HepG2 (cell line): Measurements from ENCODE around the gene TRIO. TPM values are rescaled to one million over a fixed set of nuclear protein-coding genes. Genes with fewer than 3 reads are reported as not detected.

Experiments used
- ATAC-seq: fragments of 200-7000 bp; cut with Tn5 transposase; 3 replicates; pipeline ENCODE4 v1.9.1; 2020; ENCODE audit warnings: mild to moderate bottlenecking, moderate library complexity
- BruUV-seq: library from RNA; stranded (reverse); fragments of 400-500 nt; replicated peaks from 2 replicates; lab custom pipeline; 2021; lab: Mats Ljungman, UMichigan
- CTCF ChIA-PET: fragments of 300-600 bp; formaldehyde crosslinking; extraction: SDS; loops from one replicate; lab custom pipeline; 2021; ENCODE audit warnings: low total read pairs, inconsistent platforms, low intra/inter-chr PET ratio; lab: Yijun Ruan, JAX
- POLR2A ChIA-PET: fragments of 350-600 bp; sonication (Branson Sonifier 250); formaldehyde crosslinking; loops from one replicate; lab custom pipeline; 2020; ENCODE audit warnings: antibody characterized with exemption, inconsistent platforms; lab: Yijun Ruan, JAX
- DNase-seq: peaks from one replicate; pipeline ENCODE4 v3.0.0-alpha.2; 2015; ENCODE audit warnings: low spot score
- FAIRE-seq: peaks from 3 replicates; lab custom pipeline; 2011; peaks lifted over from hg19 to GRCh38; lab: Jason Lieb, UNC
- H2AFZ ChIP-seq: one replicate; pipeline ENCODE4 v1.6.1; 2011; ENCODE audit warnings: low read length, inconsistent platforms
- H3K27ac ChIP-seq: fragments of 300-600 bp; 3 replicates; pipeline ENCODE4 v1.8.0; 2011; ENCODE audit warnings: mixed run types, mild to moderate bottlenecking, mixed read lengths, low read length, inconsistent platforms; ENCODE audit not compliant: insufficient read depth; ENCODE audit errors: extremely low read length
- H3K27me3 ChIP-seq, 2 experiments: fragments of 200-600 bp in 1 of 2; 2 replicates in 1 of 2; 3 replicates in 1 of 2; pipeline versions ENCODE4 v1.6.0 to v1.8.0; 2011; ENCODE audit warnings: low read length in 2 of 2, mild to moderate bottlenecking in 2 of 2, moderate library complexity in 2 of 2, inconsistent platforms in 1 of 2; ENCODE audit not compliant: insufficient read depth in 2 of 2, control insufficient read depth in 1 of 2
- H3K36me3 ChIP-seq, 2 experiments: fragments of 200-600 bp in 1 of 2; replicated peaks in 1 of 2; 2 replicates in 1 of 2; 3 replicates in 1 of 2; pipeline versions ENCODE4 v1.5.1 to v1.8.0; 2011; ENCODE audit warnings: low read length in 2 of 2, inconsistent platforms in 1 of 2; ENCODE audit not compliant: insufficient read depth in 2 of 2, control insufficient read depth in 1 of 2
- H3K4me1 ChIP-seq: 2 replicates; pipeline ENCODE4 v1.5.1; 2012; ENCODE audit warnings: low read length, inconsistent platforms; ENCODE audit not compliant: insufficient read depth
- H3K4me2 ChIP-seq: 2 replicates; pipeline ENCODE4 v1.6.0; 2011; ENCODE audit warnings: low read depth, low read length, inconsistent platforms
- H3K4me3 ChIP-seq, 3 experiments: fragments of 200-600 bp in 1 of 3; sonication (generic), shearing (Covaris generic) in 1 of 3; replicated peaks in 1 of 3; 2 replicates each; pipeline ENCODE4 v1.5.1; 2011 to 2016; ENCODE audit warnings: low read length in 3 of 3, inconsistent platforms in 2 of 3, low read depth in 2 of 3, mild to moderate bottlenecking in 2 of 3, control low read depth in 1 of 3, mixed read lengths in 1 of 3; ENCODE audit not compliant: insufficient read depth in 1 of 3
- H3K79me2 ChIP-seq: one replicate; pipeline ENCODE4 v1.6.1; 2011; ENCODE audit warnings: low read length, inconsistent platforms; ENCODE audit not compliant: insufficient read depth
- H3K9ac ChIP-seq: 2 replicates; pipeline ENCODE4 v1.6.0; 2011; ENCODE audit warnings: mild to moderate bottlenecking, low read depth, low read length, inconsistent platforms; ENCODE audit not compliant: insufficient read depth
- H3K9me3 ChIP-seq: 2 replicates; pipeline ENCODE4 v1.5.1; 2012; ENCODE audit warnings: mild to moderate bottlenecking, low read length
- H4K20me1 ChIP-seq: 2 replicates; pipeline ENCODE4 v1.6.0; 2011; ENCODE audit warnings: inconsistent platforms, mild to moderate bottlenecking, low read length, moderate library complexity; ENCODE audit not compliant: insufficient read depth
- FOXJ3 ChIP-seq: sonication (generic); formaldehyde crosslinking; IDR thresholded peaks from 2 replicates; pipeline ENCODE4 v1.4.0; 2020; ENCODE audit warnings: missing genetic modification reagents, mild to moderate bottlenecking, borderline replicate concordance
- FOXK1 ChIP-seq: sonication (generic); formaldehyde crosslinking; IDR thresholded peaks from 2 replicates; pipeline ENCODE4 v1.4.0; 2020; ENCODE audit warnings: low read depth, missing genetic modification reagents, borderline replicate concordance
- HNF4A ChIP-seq: sonication (generic); formaldehyde crosslinking; IDR thresholded peaks from 2 replicates; pipeline ENCODE4 v1.4.0; 2020; ENCODE audit warnings: missing genetic modification reagents
- THAP9 ChIP-seq: sonication (generic); formaldehyde crosslinking; IDR thresholded peaks from 2 replicates; pipeline ENCODE4; 2020; ENCODE audit warnings: missing genetic modification reagents, mild to moderate bottlenecking, borderline replicate concordance
- ZNF205 ChIP-seq: IDR thresholded peaks from 2 replicates; pipeline ENCODE4 v1.6.1; 2018; ENCODE audit warnings: missing biosample characterization, missing genetic modification reagents
- ZNF251 ChIP-seq: sonication (generic); formaldehyde crosslinking; IDR thresholded peaks from 2 replicates; pipeline ENCODE4 v1.9.0; 2021; ENCODE audit warnings: mild to moderate bottlenecking, missing genetic modification reagents
- ZNF607 ChIP-seq: sonication (generic); formaldehyde crosslinking; IDR thresholded peaks from 2 replicates; pipeline ENCODE4 v1.5.1; 2020; ENCODE audit warnings: missing genetic modification reagents, mild to moderate bottlenecking, borderline replicate concordance
- ZNF740 ChIP-seq: sonication (generic); formaldehyde crosslinking; IDR thresholded peaks from 2 replicates; pipeline ENCODE4 v1.4.0; 2020; ENCODE audit warnings: missing genetic modification reagents
- ZSCAN21 ChIP-seq: sonication (generic); formaldehyde crosslinking; IDR thresholded peaks from 2 replicates; pipeline ENCODE4 v1.8.0; 2022; ENCODE audit warnings: mild to moderate bottlenecking, missing genetic modification reagents, moderate library complexity, borderline replicate concordance
- WGBS: methylation state at CpG from one replicate; pipeline ENCODE4 v1.1.6; 2017; ENCODE audit warnings: low lambda C conversion rate; 5-methylcytosine and 5-hydroxymethylcytosine counted together
- in situ Hi-C: cut with HindIII; loops from 2 replicates; pipeline ENCODE4 v1.10.0; 2017; ENCODE audit warnings: low pct_unique_long_range_greater_than_20kb; ENCODE audit not compliant: extremely low pct_ligation_motif_present
- intact Hi-C: fragments of 100-400 bp; cut with micrococcal nuclease; formaldehyde crosslinking; loops from one replicate; pipeline ENCODE4 v1.10.0; 2022; ENCODE audit not compliant: unreplicated experiment
- polyA plus RNA-seq, 8 experiments: library from polyadenylated mRNA; depleted of rRNA in 3 of 8; stranded (reverse) in 7 of 8; unstranded in 1 of 8; fragments of >200 nt; fragmentation: Illumina TruSeq in 4 of 8; extraction: Trizol in 4 of 8; gene quantifications; 2 replicates each; pipeline versions ENCODE4 v1.2.1 to v1.2.3, GENCODE V29; 2011 to 2016; ENCODE audit warnings: low read depth in 4 of 8, missing spikeins in 1 of 8, mixed read lengths in 1 of 8; ENCODE audit not compliant: insufficient read depth in 1 of 8
- total RNA-seq, 5 experiments: library from RNA; depleted of rRNA; stranded (reverse); fragments of >200 nt; fragmentation: Illumina TruSeq; extraction: Trizol; gene quantifications; 2 replicates each; pipeline ENCODE4 v1.2.3, GENCODE V29; 2016; ENCODE audit warnings: low read depth in 1 of 5
- TF ChIP-seq, protein P1 (sequence below): sonication (generic); formaldehyde crosslinking; IDR thresholded peaks from 2 replicates; pipeline ENCODE4 v1.5.0; 2020; ENCODE audit warnings: mild to moderate bottlenecking, missing genetic modification reagents, borderline replicate concordance

The TRIO gene
- total and polyA plus RNA-seq, 2 of the 13 experiments (the other 11 are each of a cell fraction or from before 2014, with no cell fraction given) = 45.2 to 45.9 TPM

GRCh38 chr5:14396066-14396465 is 252.9 kb downstream of the TRIO start:
- H3K9ac ChIP-seq = no peak overlapping the region
- H4K20me1 ChIP-seq = no peaks in the 10 kb centered on the region
- H3K27ac ChIP-seq = no peak overlapping the region
- no peak overlapping the region for H3K4me3 ChIP-seq
- DNase-seq = no peak
- no peaks in the 10 kb centered on the region for H3K27me3 ChIP-seq
- H2AFZ ChIP-seq = no peak overlapping the region
- no peak overlapping the region for H3K4me2 ChIP-seq
- H3K79me2 ChIP-seq = no peaks in the 10 kb centered on the region
- no peak for FAIRE-seq
- H3K4me1 ChIP-seq = no peaks in the 10 kb centered on the region
- intact Hi-C loops (no loop called here), in situ Hi-C loops (loop anchor here (5.0 kb wide), 1 partner anchor 251 kb away; no protein-coding TSS in a partner anchor)
- no peaks in the 10 kb centered on the region for H3K9me3 ChIP-seq
- WGBS = 99% methylated on average over 7 of the region's 7 CpGs
- H3K36me3 ChIP-seq = peaks cover 15 to 40% of the 10 kb centered on the region in 2 experiments
- CTCF ChIA-PET = no interaction called here
- ATAC-seq = no peak
- TF ChIP-seq ZNF740 (CRISPR knock-in tag) (no peak), ZNF607 (CRISPR knock-in tag) (no peak), FOXK1 (CRISPR knock-in tag) (no peak)
- TF ChIP-seq, all 625 proteins: peak for 0
- no TSS peak for BruUV-seq
- POLR2A ChIA-PET = no interaction called here

DNA sequence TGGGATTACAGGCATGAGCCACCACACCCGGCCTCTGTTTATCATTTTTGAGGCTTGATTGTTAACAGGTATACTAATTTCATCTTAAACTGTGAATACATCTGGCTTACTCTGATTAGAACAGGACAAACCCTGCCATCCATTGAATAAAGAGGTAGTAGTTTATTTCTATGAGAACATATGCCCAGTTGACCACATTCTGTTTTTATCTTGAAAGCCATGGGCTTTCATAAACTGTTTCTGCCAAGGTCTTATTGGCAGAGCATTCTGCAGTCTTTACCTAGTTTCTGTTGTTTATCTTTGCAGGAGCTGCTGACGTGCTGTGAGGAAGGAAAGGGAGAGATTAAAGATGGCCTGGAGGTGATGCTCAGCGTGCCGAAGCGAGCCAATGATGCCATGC is 253.6 kb downstream of the TRIO start:
- H3K79me2 ChIP-seq = no peaks in the 10 kb centered on the region
- no peaks in the 10 kb centered on the region for H3K4me1 ChIP-seq
- no peak overlapping the region for H2AFZ ChIP-seq
- no peaks in the 10 kb centered on the region for H4K20me1 ChIP-seq
- peaks cover 13 to 41% of the 10 kb centered on the region in 2 experiments for H3K36me3 ChIP-seq
- ATAC-seq (no peak), DNase-seq (no peak), FAIRE-seq (no peak)
- no peak overlapping the region for H3K9ac ChIP-seq
- intact Hi-C loops = no loop called here
- no TSS peak for BruUV-seq
- in situ Hi-C loops = loop anchor here (5.0 kb wide), 1 partner anchor 251 kb away; no protein-coding TSS in a partner anchor
- no peak overlapping the region for H3K27ac ChIP-seq
- H3K4me3 ChIP-seq = no peak overlapping the region
- ChIA-PET CTCF (no interaction called here), POLR2A (no interaction called here)
- no peaks in the 10 kb centered on the region for H3K27me3 ChIP-seq
- H3K9me3 ChIP-seq = no peaks in the 10 kb centered on the region
- H3K4me2 ChIP-seq = no peak overlapping the region
- 96% methylated on average over 5 of the region's 5 CpGs for WGBS
- TF ChIP-seq, protein P1, sequence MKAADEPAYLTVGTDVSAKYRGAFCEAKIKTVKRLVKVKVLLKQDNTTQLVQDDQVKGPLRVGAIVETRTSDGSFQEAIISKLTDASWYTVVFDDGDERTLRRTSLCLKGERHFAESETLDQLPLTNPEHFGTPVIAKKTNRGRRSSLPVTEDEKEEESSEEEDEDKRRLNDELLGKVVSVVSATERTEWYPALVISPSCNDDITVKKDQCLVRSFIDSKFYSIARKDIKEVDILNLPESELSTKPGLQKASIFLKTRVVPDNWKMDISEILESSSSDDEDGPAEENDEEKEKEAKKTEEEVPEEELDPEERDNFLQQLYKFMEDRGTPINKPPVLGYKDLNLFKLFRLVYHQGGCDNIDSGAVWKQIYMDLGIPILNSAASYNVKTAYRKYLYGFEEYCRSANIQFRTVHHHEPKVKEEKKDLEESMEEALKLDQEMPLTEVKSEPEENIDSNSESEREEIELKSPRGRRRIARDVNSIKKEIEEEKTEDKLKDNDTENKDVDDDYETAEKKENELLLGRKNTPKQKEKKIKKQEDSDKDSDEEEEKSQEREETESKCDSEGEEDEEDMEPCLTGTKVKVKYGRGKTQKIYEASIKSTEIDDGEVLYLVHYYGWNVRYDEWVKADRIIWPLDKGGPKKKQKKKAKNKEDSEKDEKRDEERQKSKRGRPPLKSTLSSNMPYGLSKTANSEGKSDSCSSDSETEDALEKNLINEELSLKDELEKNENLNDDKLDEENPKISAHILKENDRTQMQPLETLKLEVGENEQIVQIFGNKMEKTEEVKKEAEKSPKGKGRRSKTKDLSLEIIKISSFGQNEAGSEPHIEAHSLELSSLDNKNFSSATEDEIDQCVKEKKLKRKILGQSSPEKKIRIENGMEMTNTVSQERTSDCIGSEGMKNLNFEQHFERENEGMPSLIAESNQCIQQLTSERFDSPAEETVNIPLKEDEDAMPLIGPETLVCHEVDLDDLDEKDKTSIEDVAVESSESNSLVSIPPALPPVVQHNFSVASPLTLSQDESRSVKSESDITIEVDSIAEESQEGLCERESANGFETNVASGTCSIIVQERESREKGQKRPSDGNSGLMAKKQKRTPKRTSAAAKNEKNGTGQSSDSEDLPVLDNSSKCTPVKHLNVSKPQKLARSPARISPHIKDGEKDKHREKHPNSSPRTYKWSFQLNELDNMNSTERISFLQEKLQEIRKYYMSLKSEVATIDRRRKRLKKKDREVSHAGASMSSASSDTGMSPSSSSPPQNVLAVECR (CRISPR knock-in tag) = no peak
- TF ChIP-seq FOXJ3 (CRISPR knock-in tag) (no peak), THAP9 (CRISPR knock-in tag) (no peak), HNF4A (CRISPR knock-in tag) (no peak), ZNF251 (CRISPR knock-in tag) (no peak), ZNF205 (CRISPR knock-in tag) (no peak), ZSCAN21 (CRISPR knock-in tag) (no peak)
